ENCODE measurements around the gene ALK.

GRCh38 chr2:29638641-29639040 is 282.7 kb downstream of the ALK start:
- TF ChIP-seq GATA2 (IDR thresholded peaks at IDR 0.05; ENCODE audit: low read depth, low read length) (no peak), GATA3 (IDR thresholded peaks at IDR 0.05; ENCODE audit: low read depth, low read length) (no peak)
